HepG2 (cell line): ENCODE data around the gene SPTSSB.
A peak's percentile ranks its signal among the peaks of the same experiment; 100 is the strongest.

Experiments
- CBX5 ChIP-seq: sonication (generic); formaldehyde crosslinking; IDR thresholded peaks from 2 replicates; pipeline ENCODE4 v1.4.0; 2020; ENCODE audit warnings: missing genetic modification reagents, borderline replicate concordance
- CTCF ChIP-seq: sonication (generic); formaldehyde crosslinking; IDR thresholded peaks from 2 replicates; pipeline ENCODE4 v1.5.0; 2020; ENCODE audit warnings: mild to moderate bottlenecking, missing genetic modification reagents, moderate library complexity
- MAX ChIP-seq: IDR thresholded peaks from 2 replicates; pipeline ENCODE4 v1.6.1; 2012; ENCODE audit warnings: inconsistent platforms
- POLR2A ChIP-seq, 2 experiments: IDR thresholded peaks; 2 replicates each; pipeline ENCODE4 v1.6.1; 2011; ENCODE audit warnings: low read depth in 2 of 2, low read length in 2 of 2, mild to moderate bottlenecking in 1 of 2, moderate library complexity in 1 of 2; ENCODE audit not compliant: insufficient read depth in 1 of 2
- TAF15 ChIP-seq: fragments of 200-400 bp; formaldehyde crosslinking; IDR thresholded peaks from one replicate; pipeline ENCODE4 v1.6.1; 2018; ENCODE audit warnings: mild to moderate bottlenecking, low read depth, low read length; ENCODE audit not compliant: poor library complexity, severe bottlenecking
- TRAFD1 ChIP-seq: sonication (generic); formaldehyde crosslinking; IDR thresholded peaks from 2 replicates; pipeline ENCODE4 v1.5.1; 2020; ENCODE audit warnings: missing genetic modification reagents, mild to moderate bottlenecking, borderline replicate concordance
- ZBTB1 ChIP-seq: sonication (generic); formaldehyde crosslinking; IDR thresholded peaks from 2 replicates; pipeline ENCODE4 v1.4.0; 2020; ENCODE audit warnings: missing genetic modification reagents, borderline replicate concordance
- ZNF232 ChIP-seq: sonication (generic); formaldehyde crosslinking; IDR thresholded peaks from 2 replicates; pipeline ENCODE4 v1.4.0; 2020; ENCODE audit warnings: missing genetic modification reagents, borderline replicate concordance
- ZNF432 ChIP-seq: sonication (generic); formaldehyde crosslinking; IDR thresholded peaks from 2 replicates; pipeline ENCODE4 v1.5.0; 2020; ENCODE audit warnings: missing genetic modification reagents, mild to moderate bottlenecking, borderline replicate concordance
- ZNF589 ChIP-seq: sonication (generic); formaldehyde crosslinking; conservative IDR thresholded peaks from 2 replicates; pipeline ENCODE4 v1.8.0; 2022; ENCODE audit warnings: mild to moderate bottlenecking, moderate library complexity, missing genetic modification reagents

GRCh38 chr3:161305095-161305991 lies 66.0 kb downstream of the SPTSSB start:
- TF ChIP-seq TAF15 (no peak), TRAFD1 (no peak), POLR2A (IDR thresholded peaks at IDR 0.05; ENCODE audit: insufficient read depth in 1 of 2, low read depth in 2 of 2, low read length in 2 of 2) (no peak), CTCF (CRISPR knock-in tag) (peak; percentile 46), ZNF589 (CRISPR knock-in tag) (no peak), CBX5 (no peak), ZNF432 (CRISPR knock-in tag) (no peak), ZNF232 (CRISPR knock-in tag) (no peak), MAX (no peak), ZBTB1 (no peak)
